ENCODE measurements around the gene BPTF.
"Not testable (repeated sequence)": the region's sequence is repeated elsewhere in the genome, so short reads cannot be mapped to it uniquely, and the experiment has no call there.

BPTF gene

GRCh38 chr17:68004201-68004600 is 178.9 kb downstream of the BPTF start:
- no peak for DNase-seq (ENCODE audit: low read depth, low spot score)

- DNase-seq (ENCODE audit: low read depth, low spot score), result no peak
Measured at GRCh38 chr17:68006797-68007196, 181.5 kb downstream of the BPTF start.

- DNase-seq (ENCODE audit: low read depth, low spot score), result no peak
Measured at GRCh38 chr17:68011199-68011665, 185.9 kb downstream of the BPTF start.

GRCh38 chr17:68013385-68013784 is 188.1 kb downstream of the BPTF start:
- DNase-seq (ENCODE audit: low read depth, low spot score), result no peak

- DNase-seq (ENCODE audit: low read depth, low spot score), result no peak
Measured at GRCh38 chr17:68015081-68015723, 189.9 kb downstream of the BPTF start.

- DNase-seq (ENCODE audit: low read depth, low spot score), result no peak
Measured at GRCh38 chr17:68016838-68017237, 191.5 kb downstream of the BPTF start.

- DNase-seq (ENCODE audit: low read depth, low spot score), result not testable (repeated sequence)
Measured at GRCh38 chr17:68018493-68018892, 193.2 kb downstream of the BPTF start.

GRCh38 chr17:68019336-68019674 is 194.0 kb downstream of the BPTF start:
- DNase-seq (ENCODE audit: low read depth, low spot score), result peak; percentile 20

- DNase-seq (ENCODE audit: low read depth, low spot score), result peak; percentile 94
Measured at GRCh38 chr17:68019675-68020408, 194.5 kb downstream of the BPTF start.

- no peak for DNase-seq (ENCODE audit: low read depth, low spot score)
Measured at GRCh38 chr17:68020409-68020756, 195.1 kb downstream of the BPTF start.

- not testable (repeated sequence) for DNase-seq (ENCODE audit: low read depth, low spot score)
Measured at GRCh38 chr17:68020791-68021190, 195.5 kb downstream of the BPTF start.

GRCh38 chr17:68021963-68022362 is 196.7 kb downstream of the BPTF start:
- no peak for DNase-seq (ENCODE audit: low read depth, low spot score)

- not testable (repeated sequence) for DNase-seq (ENCODE audit: low read depth, low spot score)
Measured at GRCh38 chr17:68022547-68022946, 197.2 kb downstream of the BPTF start.

- DNase-seq (ENCODE audit: low read depth, low spot score), result no peak
Measured at GRCh38 chr17:68029512-68030215, 204.4 kb downstream of the BPTF start.

Data from brain pericyte (primary cell).